OCI-LY3 (cell line): Measurements from ENCODE around the gene SCUBE3.

Experiments
- EZH2phosphoT487 ChIP-seq: fragments of 200-600 bp; shearing (Covaris generic); IDR thresholded peaks from 2 replicates; pipeline ENCODE4 v1.6.1; 2018; ENCODE audit warnings: antibody characterized with exemption, mixed run types, low read depth
- TF ChIP-seq, protein P1 (sequence below): fragments of 200-600, 300-600 bp; sonication (generic); IDR thresholded peaks from 2 replicates; pipeline ENCODE4 v1.5.1; 2014; ENCODE audit warnings: antibody characterized with exemption, low read length, low read depth

DNA sequence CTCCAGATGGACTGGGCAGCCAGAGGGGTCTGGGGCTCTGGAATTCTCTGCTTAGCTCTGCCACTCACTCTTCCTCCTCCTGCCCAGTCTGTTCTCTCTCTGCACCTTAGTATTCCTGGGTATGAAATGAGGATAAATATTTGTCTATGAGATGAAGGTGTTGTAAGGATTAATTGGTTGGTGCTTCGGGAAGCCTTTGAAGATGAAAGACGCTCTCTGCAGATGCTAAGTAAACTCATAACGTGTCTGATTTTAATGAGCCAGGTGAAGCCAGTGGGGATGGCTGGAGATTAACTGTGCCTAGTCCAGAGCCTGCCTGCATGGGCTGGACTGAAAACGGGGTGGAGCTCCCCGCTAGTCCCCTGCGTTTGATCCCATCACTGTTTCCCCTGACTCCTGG lies 49.5 kb upstream of the SCUBE3 start:
- TF ChIP-seq, protein P1, sequence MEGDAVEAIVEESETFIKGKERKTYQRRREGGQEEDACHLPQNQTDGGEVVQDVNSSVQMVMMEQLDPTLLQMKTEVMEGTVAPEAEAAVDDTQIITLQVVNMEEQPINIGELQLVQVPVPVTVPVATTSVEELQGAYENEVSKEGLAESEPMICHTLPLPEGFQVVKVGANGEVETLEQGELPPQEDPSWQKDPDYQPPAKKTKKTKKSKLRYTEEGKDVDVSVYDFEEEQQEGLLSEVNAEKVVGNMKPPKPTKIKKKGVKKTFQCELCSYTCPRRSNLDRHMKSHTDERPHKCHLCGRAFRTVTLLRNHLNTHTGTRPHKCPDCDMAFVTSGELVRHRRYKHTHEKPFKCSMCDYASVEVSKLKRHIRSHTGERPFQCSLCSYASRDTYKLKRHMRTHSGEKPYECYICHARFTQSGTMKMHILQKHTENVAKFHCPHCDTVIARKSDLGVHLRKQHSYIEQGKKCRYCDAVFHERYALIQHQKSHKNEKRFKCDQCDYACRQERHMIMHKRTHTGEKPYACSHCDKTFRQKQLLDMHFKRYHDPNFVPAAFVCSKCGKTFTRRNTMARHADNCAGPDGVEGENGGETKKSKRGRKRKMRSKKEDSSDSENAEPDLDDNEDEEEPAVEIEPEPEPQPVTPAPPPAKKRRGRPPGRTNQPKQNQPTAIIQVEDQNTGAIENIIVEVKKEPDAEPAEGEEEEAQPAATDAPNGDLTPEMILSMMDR, result no peak
- no peak for TF ChIP-seq EZH2phosphoT487
